HepG2 (cell line): ENCODE data around the gene RARA. TPM values are rescaled to one million over a fixed set of nuclear protein-coding genes. Genes with fewer than 3 reads are reported as not detected.

Source experiments
- AKAP8 ChIP-seq: sonication (generic); formaldehyde crosslinking; IDR thresholded peaks from 2 replicates; pipeline ENCODE4 v1.5.1; 2020; ENCODE audit warnings: mild to moderate bottlenecking, missing genetic modification reagents
- CHD4 ChIP-seq: fragments of 200-600 bp; sonication (generic); IDR thresholded peaks from 2 replicates; pipeline ENCODE4 v1.7.0; 2017; ENCODE audit warnings: mild to moderate bottlenecking, low read length, borderline replicate concordance
- GTF3A ChIP-seq: sonication (generic); formaldehyde crosslinking; conservative IDR thresholded peaks from 2 replicates; pipeline ENCODE4 v1.4.0; 2020; ENCODE audit warnings: mild to moderate bottlenecking, missing genetic modification reagents
- HOMEZ ChIP-seq: IDR thresholded peaks from 2 replicates; pipeline ENCODE4 v1.6.1; 2016; ENCODE audit warnings: low read depth
- MIER2 ChIP-seq: IDR thresholded peaks from 2 replicates; pipeline ENCODE4 v1.6.1; 2016; ENCODE audit warnings: missing biosample characterization, missing genetic modification reagents
- MXD4 ChIP-seq: IDR thresholded peaks from 2 replicates; pipeline ENCODE4 v1.6.1; 2016; ENCODE audit warnings: mild to moderate bottlenecking, missing biosample characterization, missing genetic modification reagents
- NFE2 ChIP-seq: sonication (generic); formaldehyde crosslinking; IDR thresholded peaks from 2 replicates; pipeline ENCODE4 v1.4.0; 2020; ENCODE audit warnings: missing genetic modification reagents
- PRMT3 ChIP-seq: sonication (generic); formaldehyde crosslinking; IDR thresholded peaks from 2 replicates; pipeline ENCODE4 v1.8.1; 2022; ENCODE audit warnings: low read depth, mild to moderate bottlenecking, moderate library complexity, missing genetic modification reagents, borderline replicate concordance
- SAFB2 ChIP-seq: sonication (generic); formaldehyde crosslinking; IDR thresholded peaks from 2 replicates; pipeline ENCODE4 v1.5.1; 2020; ENCODE audit warnings: missing genetic modification reagents, low read depth, mild to moderate bottlenecking, borderline replicate concordance
- TCF7L2 ChIP-seq: IDR thresholded peaks from 2 replicates; pipeline ENCODE4 v1.6.1; 2011; ENCODE audit warnings: mild to moderate bottlenecking, low read depth, low read length, moderate library complexity
- TMF1 ChIP-seq: sonication (generic); formaldehyde crosslinking; IDR thresholded peaks from 2 replicates; pipeline ENCODE4 v1.8.1; 2022; ENCODE audit warnings: low read depth, missing genetic modification reagents
- ZNF329 ChIP-seq: sonication (generic); formaldehyde crosslinking; IDR thresholded peaks from 2 replicates; pipeline ENCODE4 v1.9.0; 2021; ENCODE audit warnings: low read depth, mild to moderate bottlenecking, missing genetic modification reagents
- ZNF577 ChIP-seq: sonication (generic); formaldehyde crosslinking; IDR thresholded peaks from 2 replicates; pipeline ENCODE4 v1.4.0; 2020; ENCODE audit warnings: mild to moderate bottlenecking, low read depth, missing genetic modification reagents, borderline replicate concordance
- ZNF597 ChIP-seq: sonication (generic); formaldehyde crosslinking; IDR thresholded peaks from 2 replicates; pipeline ENCODE4 v1.5.0; 2020; ENCODE audit warnings: missing genetic modification reagents
- ZNF746 ChIP-seq: sonication (generic); formaldehyde crosslinking; IDR thresholded peaks from 2 replicates; pipeline ENCODE4 v1.8.0; 2022; ENCODE audit warnings: mild to moderate bottlenecking, missing genetic modification reagents
- polyA plus RNA-seq, 8 experiments: library from polyadenylated mRNA; depleted of rRNA in 3 of 8; stranded (reverse) in 7 of 8; unstranded in 1 of 8; fragments of >200 nt; fragmentation: Illumina TruSeq in 4 of 8; extraction: Trizol in 4 of 8; gene quantifications; 2 replicates each; pipeline versions ENCODE4 v1.2.1 to v1.2.3, GENCODE V29; 2011 to 2016; ENCODE audit warnings: low read depth in 4 of 8, missing spikeins in 1 of 8, mixed read lengths in 1 of 8; ENCODE audit not compliant: insufficient read depth in 1 of 8
- total RNA-seq, 5 experiments: library from RNA; depleted of rRNA; stranded (reverse); fragments of >200 nt; fragmentation: Illumina TruSeq; extraction: Trizol; gene quantifications; 2 replicates each; pipeline ENCODE4 v1.2.3, GENCODE V29; 2016; ENCODE audit warnings: low read depth in 1 of 5
- TF ChIP-seq, protein P1 (sequence below): sonication (generic); formaldehyde crosslinking; IDR thresholded peaks from 2 replicates; pipeline ENCODE4 v1.5.1; 2020; ENCODE audit warnings: missing genetic modification reagents, mild to moderate bottlenecking, borderline replicate concordance
- TF ChIP-seq, protein P2 (sequence below): sonication (generic); formaldehyde crosslinking; IDR thresholded peaks from 2 replicates; pipeline ENCODE4 v1.4.0; 2020; ENCODE audit warnings: mild to moderate bottlenecking, missing genetic modification reagents, borderline replicate concordance
- TF ChIP-seq, protein P3 (sequence below): IDR thresholded peaks from 2 replicates; pipeline ENCODE4 v1.6.1; 2016; ENCODE audit warnings: mild to moderate bottlenecking, missing biosample characterization, missing genetic modification reagents

The RARA gene
- total and polyA plus RNA-seq, 2 of the 13 experiments (the other 11 are each of a cell fraction or from before 2014, with no cell fraction given): 6.4 to 8.6 TPM

DNA sequence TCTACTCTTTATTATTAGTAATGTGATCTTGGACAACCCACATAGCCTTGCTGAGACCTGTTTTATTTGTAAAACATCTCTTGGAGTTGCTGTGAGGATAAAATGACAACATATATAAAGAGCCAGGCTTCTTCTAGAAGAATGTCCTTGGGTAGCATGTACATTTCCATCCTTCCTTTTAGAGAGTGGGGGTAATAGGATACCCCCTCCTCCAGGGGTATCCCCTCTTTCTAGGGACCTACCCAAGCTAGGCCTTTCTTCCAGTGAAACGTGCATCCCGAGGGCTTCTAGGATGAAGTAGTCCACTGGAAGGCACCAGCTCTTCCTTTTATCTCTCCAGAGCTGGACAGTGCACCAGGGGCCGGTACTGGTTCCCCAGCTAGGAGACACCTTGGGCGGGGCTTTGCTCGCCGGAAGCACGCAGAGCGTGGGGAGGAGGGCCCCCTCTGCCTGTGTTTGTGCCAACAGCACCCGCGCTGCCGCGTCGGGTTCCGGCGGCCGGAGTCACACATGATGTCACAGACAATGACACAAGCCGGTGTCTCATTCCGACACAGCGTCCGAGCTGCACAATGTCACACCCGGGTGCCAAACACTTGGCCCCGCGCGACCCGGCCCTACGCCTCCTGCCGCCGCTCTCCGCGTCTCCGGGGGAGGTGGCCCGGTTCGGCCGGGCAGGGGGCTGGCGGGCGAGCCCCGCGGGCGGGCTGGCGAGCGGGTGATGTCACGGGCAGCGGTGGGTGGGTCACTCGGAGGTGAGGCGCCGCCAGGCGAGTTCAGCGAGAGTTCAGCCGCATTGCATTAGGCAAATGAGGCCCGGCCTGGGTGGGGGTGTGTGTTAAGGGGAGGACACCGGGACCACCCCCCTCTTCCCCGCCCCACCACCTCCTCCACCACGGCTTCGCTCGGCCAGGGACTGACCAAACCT, 32.2 kb downstream of the RARA start (continued):
- peak; percentile 76; the same call in 1 of the 2 replicates for TF ChIP-seq SAFB2
- no peak for TF ChIP-seq ZNF597 (CRISPR knock-in tag)
- TF ChIP-seq CHD4: no peak
- TF ChIP-seq TCF7L2: no peak
- TF ChIP-seq, protein P1, sequence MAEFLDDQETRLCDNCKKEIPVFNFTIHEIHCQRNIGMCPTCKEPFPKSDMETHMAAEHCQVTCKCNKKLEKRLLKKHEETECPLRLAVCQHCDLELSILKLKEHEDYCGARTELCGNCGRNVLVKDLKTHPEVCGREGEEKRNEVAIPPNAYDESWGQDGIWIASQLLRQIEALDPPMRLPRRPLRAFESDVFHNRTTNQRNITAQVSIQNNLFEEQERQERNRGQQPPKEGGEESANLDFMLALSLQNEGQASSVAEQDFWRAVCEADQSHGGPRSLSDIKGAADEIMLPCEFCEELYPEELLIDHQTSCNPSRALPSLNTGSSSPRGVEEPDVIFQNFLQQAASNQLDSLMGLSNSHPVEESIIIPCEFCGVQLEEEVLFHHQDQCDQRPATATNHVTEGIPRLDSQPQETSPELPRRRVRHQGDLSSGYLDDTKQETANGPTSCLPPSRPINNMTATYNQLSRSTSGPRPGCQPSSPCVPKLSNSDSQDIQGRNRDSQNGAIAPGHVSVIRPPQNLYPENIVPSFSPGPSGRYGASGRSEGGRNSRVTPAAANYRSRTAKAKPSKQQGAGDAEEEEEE: no peak
- TF ChIP-seq PRMT3 (CRISPR knock-in tag): no peak
- TF ChIP-seq, protein P2, sequence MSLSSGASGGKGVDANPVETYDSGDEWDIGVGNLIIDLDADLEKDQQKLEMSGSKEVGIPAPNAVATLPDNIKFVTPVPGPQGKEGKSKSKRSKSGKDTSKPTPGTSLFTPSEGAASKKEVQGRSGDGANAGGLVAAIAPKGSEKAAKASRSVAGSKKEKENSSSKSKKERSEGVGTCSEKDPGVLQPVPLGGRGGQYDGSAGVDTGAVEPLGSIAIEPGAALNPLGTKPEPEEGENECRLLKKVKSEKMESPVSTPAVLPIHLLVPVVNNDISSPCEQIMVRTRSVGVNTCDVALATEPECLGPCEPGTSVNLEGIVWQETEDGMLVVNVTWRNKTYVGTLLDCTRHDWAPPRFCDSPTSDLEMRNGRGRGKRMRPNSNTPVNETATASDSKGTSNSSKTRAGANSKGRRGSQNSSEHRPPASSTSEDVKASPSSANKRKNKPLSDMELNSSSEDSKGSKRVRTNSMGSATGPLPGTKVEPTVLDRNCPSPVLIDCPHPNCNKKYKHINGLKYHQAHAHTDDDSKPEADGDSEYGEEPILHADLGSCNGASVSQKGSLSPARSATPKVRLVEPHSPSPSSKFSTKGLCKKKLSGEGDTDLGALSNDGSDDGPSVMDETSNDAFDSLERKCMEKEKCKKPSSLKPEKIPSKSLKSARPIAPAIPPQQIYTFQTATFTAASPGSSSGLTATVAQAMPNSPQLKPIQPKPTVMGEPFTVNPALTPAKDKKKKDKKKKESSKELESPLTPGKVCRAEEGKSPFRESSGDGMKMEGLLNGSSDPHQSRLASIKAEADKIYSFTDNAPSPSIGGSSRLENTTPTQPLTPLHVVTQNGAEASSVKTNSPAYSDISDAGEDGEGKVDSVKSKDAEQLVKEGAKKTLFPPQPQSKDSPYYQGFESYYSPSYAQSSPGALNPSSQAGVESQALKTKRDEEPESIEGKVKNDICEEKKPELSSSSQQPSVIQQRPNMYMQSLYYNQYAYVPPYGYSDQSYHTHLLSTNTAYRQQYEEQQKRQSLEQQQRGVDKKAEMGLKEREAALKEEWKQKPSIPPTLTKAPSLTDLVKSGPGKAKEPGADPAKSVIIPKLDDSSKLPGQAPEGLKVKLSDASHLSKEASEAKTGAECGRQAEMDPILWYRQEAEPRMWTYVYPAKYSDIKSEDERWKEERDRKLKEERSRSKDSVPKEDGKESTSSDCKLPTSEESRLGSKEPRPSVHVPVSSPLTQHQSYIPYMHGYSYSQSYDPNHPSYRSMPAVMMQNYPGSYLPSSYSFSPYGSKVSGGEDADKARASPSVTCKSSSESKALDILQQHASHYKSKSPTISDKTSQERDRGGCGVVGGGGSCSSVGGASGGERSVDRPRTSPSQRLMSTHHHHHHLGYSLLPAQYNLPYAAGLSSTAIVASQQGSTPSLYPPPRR: peak; percentile 69; the same call in 1 of the 2 replicates
- TF ChIP-seq, protein P3, sequence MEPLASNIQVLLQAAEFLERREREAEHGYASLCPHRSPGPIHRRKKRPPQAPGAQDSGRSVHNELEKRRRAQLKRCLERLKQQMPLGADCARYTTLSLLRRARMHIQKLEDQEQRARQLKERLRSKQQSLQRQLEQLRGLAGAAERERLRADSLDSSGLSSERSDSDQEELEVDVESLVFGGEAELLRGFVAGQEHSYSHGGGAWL (CRISPR knock-in tag): peak; percentile 55; the same call in 1 of the 2 replicates
- peak; percentile 44; the same call in 1 of the 2 replicates for TF ChIP-seq HOMEZ (CRISPR knock-in tag)
- TF ChIP-seq ZNF746: peak; percentile 54; the same call in 1 of the 2 replicates
- TF ChIP-seq MIER2 (CRISPR knock-in tag): 0 out of 2 replicates have a peak, but pooled peaks have one; percentile 13
- TF ChIP-seq ZNF577: no peak
- TF ChIP-seq GTF3A: peak; percentile 80; the same call in 1 of the 2 replicates
- TF ChIP-seq ZNF329 (CRISPR knock-in tag): no peak; the same call in 1 of the 2 replicates
- no peak for TF ChIP-seq NFE2 (CRISPR knock-in tag)
- peak; percentile 56; the same call in 1 of the 2 replicates for TF ChIP-seq MXD4
- TF ChIP-seq AKAP8 (CRISPR knock-in tag): peak; percentile 78
- TF ChIP-seq TMF1 (CRISPR knock-in tag): no peak
